Left ventricle myocardium superior (tissue), 1 donor: ENCODE measurements around the gene UPF2. TPM values are rescaled to one million over a fixed set of nuclear protein-coding genes. Genes with fewer than 3 reads are reported as not detected.
"Not testable (repeated sequence)": the region's sequence is repeated elsewhere in the genome, so short reads cannot be mapped to it uniquely, and the experiment has no call there.

Experiments
- ATAC-seq: fragments of 200-7000 bp; cut with Tn5 transposase; one replicate; pipeline ENCODE4 v1.9.1; 2020; ENCODE audit warnings: mild to moderate bottlenecking, moderate library complexity
- DNase-seq: peaks from one replicate; pipeline ENCODE4 v3.0.0-alpha.2; 2020
- intact Hi-C: fragments of 100-400 bp; cut with micrococcal nuclease; formaldehyde crosslinking; loops from one replicate; pipeline ENCODE4 v1.11.0; 2022
- total RNA-seq: library from RNA; stranded (reverse); fragmentation: NEBNext Ultra II Directional; extraction: Animal tissue kit (Norgen Biotek cat#: 25700); gene quantifications from one replicate; pipeline ENCODE4 v1.2.1, GENCODE V29; 2021
- donor health status: DM: no; HTN: yes; CAD: no; lungs with severe emphysema.

Gene UPF2
- total RNA-seq, 1 donor from 2014 or later, result 19.7 TPM

GRCh38 chr10:11986593-11987216 is 55.9 kb downstream of the UPF2 start:
- DNase-seq, result peak; percentile 81
- intact Hi-C loops, result loop anchor here (10.0 kb wide), 1 partner anchor 202 kb away; no protein-coding TSS in a partner anchor
- peak; percentile 60 for ATAC-seq

- DNase-seq (no peak), ATAC-seq (no peak)
- intact Hi-C loops, result loop anchor here (10.0 kb wide), 1 partner anchor 197 kb away; no protein-coding TSS in a partner anchor
These were observed 60.4 kb downstream of the UPF2 start for GRCh38 chr10:11982253-11982652.

GRCh38 chr10:11975795-11976194 is 66.8 kb downstream of the UPF2 start:
- no peak for ATAC-seq
- intact Hi-C loops, result no loop called here
- DNase-seq, result no peak

GRCh38 chr10:11972523-11972922 is 70.1 kb downstream of the UPF2 start:
- intact Hi-C loops, DNase-seq, ATAC-seq: not testable (repeated sequence)

GRCh38 chr10:11962176-11962575 is 80.4 kb downstream of the UPF2 start:
- ATAC-seq (no peak), DNase-seq (no peak)
- intact Hi-C loops, result no loop called here

- DNase-seq (no peak), ATAC-seq (no peak)
- intact Hi-C loops, result no loop called here
These were observed 80.8 kb downstream of the UPF2 start for GRCh38 chr10:11961771-11962170.

GRCh38 chr10:11959966-11960365 is 82.6 kb downstream of the UPF2 start:
- intact Hi-C loops, result no loop called here
- DNase-seq, result no peak
- ATAC-seq, result no peak

- ATAC-seq, result no peak
- intact Hi-C loops, result no loop called here
- no peak for DNase-seq
These were observed 83.7 kb downstream of the UPF2 start for GRCh38 chr10:11958956-11959355.

GRCh38 chr10:11951695-11952094 is 90.9 kb downstream of the UPF2 start:
- no peak for ATAC-seq
- intact Hi-C loops, result no loop called here

GRCh38 chr10:11950325-11951018 is 92.1 kb downstream of the UPF2 start:
- ATAC-seq (no peak), DNase-seq (no peak)
- intact Hi-C loops, result no loop called here

More at GRCh38 chr10:11951695-11952094, 90.9 kb downstream of the UPF2 start:
- DNase-seq, result no peak

GRCh38 chr10:11949152-11949551 is 93.5 kb downstream of the UPF2 start:
- ATAC-seq (no peak), DNase-seq (no peak)
- intact Hi-C loops, result no loop called here

GRCh38 chr10:11946652-11947051 is 96.0 kb downstream of the UPF2 start:
- ATAC-seq (no peak), DNase-seq (no peak)
- intact Hi-C loops, result no loop called here

- no peak for ATAC-seq
- intact Hi-C loops, result no loop called here
- DNase-seq, result no peak
These were observed 106.0 kb downstream of the UPF2 start for GRCh38 chr10:11936389-11937152.

- intact Hi-C loops, result no loop called here
These were observed 108.3 kb downstream of the UPF2 start for GRCh38 chr10:11934262-11934661.

GRCh38 chr10:11933577-11934223 is 108.9 kb downstream of the UPF2 start:
- intact Hi-C loops, result no loop called here
- no peak for ATAC-seq
- no peak for DNase-seq

More at GRCh38 chr10:11934262-11934661, 108.3 kb downstream of the UPF2 start:
- ATAC-seq (peak; percentile 29), DNase-seq (no peak)

- DNase-seq (no peak), ATAC-seq (no peak)
- intact Hi-C loops, result no loop called here
These were observed 111.6 kb downstream of the UPF2 start for GRCh38 chr10:11931038-11931437.

- intact Hi-C loops, result no loop called here
- DNase-seq (no peak), ATAC-seq (no peak)
These were observed 112.2 kb downstream of the UPF2 start for GRCh38 chr10:11930312-11930978.

- intact Hi-C loops, result no loop called here
- ATAC-seq (no peak), DNase-seq (no peak)
These were observed 114.9 kb downstream of the UPF2 start for GRCh38 chr10:11927746-11928145.

- intact Hi-C loops, result no loop called here
- no peak for ATAC-seq
These were observed 120.7 kb downstream of the UPF2 start for GRCh38 chr10:11921800-11922392.

More at GRCh38 chr10:11921800-11922392, 120.7 kb downstream of the UPF2 start:
- no peak for DNase-seq
